Mesothelial cell of epicardium (in vitro differentiated cells): Measurements from ENCODE around the gene AHDC1. TPM values are rescaled to one million over a fixed set of nuclear protein-coding genes. Genes with fewer than 3 reads are reported as not detected.

Source experiments
- DNase-seq, 2 experiments: peaks; one replicate each; pipeline ENCODE4 v3.0.0; 2021; ENCODE audit warnings: low spot score in 2 of 2; ENCODE audit not compliant: unreplicated experiment in 2 of 2
- H3K27ac Mint-ChIP-seq: 2 replicates; pipeline ENCODE4 v1.8.0; 2021; ENCODE audit warnings: mixed read lengths
- H3K27me3 Mint-ChIP-seq: 2 replicates; pipeline ENCODE4 v1.8.0; 2021; ENCODE audit warnings: low read depth, mixed read lengths
- H3K36me3 Mint-ChIP-seq: 2 replicates; pipeline ENCODE4 v1.8.0; 2021; ENCODE audit warnings: mixed read lengths
- H3K4me1 Mint-ChIP-seq: 2 replicates; pipeline ENCODE4 v1.8.0; 2021; ENCODE audit warnings: mixed read lengths
- H3K4me3 Mint-ChIP-seq: 2 replicates; pipeline ENCODE4 v1.8.0; 2021; ENCODE audit warnings: mild to moderate bottlenecking, moderate library complexity, mixed read lengths
- H3K9me3 Mint-ChIP-seq: 2 replicates; pipeline ENCODE4 v1.8.0; 2021; ENCODE audit warnings: mixed read lengths
- CTCF ChIP-seq: fragments of 200-600 bp; sonication (generic); IDR thresholded peaks from one replicate; pipeline ENCODE4 v1.5.0; 2021; ENCODE audit warnings: antibody characterized with exemption; ENCODE audit not compliant: unreplicated experiment
- total RNA-seq: library from RNA; stranded (reverse); gene quantifications from 3 replicates; pipeline ENCODE4 v1.2.1, GENCODE V29; 2021

Gene AHDC1
- total RNA-seq, 1 donor from 2014 or later: 73.5 TPM

- Mint-ChIP-seq H3K9me3 (no peaks in the 10 kb centered on the region), H3K4me1 (peaks cover 11% of the 10 kb centered on the region), H3K4me3 (no peak overlapping the region), H3K36me3 (no peaks in the 10 kb centered on the region), H3K27ac (peak overlapping the region; percentile 74), H3K27me3 (no peaks in the 10 kb centered on the region)
- no peak for TF ChIP-seq CTCF
- DNase-seq: no peak
Measured at GRCh38 chr1:27589841-27590426, 14.0 kb downstream of the AHDC1 start.

GRCh38 chr1:27589441-27589840, 14.5 kb downstream of the AHDC1 start:
- no peaks in the 10 kb centered on the region for H3K27me3 Mint-ChIP-seq
- no peak overlapping the region for H3K4me3 Mint-ChIP-seq
- no peaks in the 10 kb centered on the region for H3K9me3 Mint-ChIP-seq
- TF ChIP-seq CTCF: no peak
- no peaks in the 10 kb centered on the region for H3K36me3 Mint-ChIP-seq
- DNase-seq: no peak
- peaks cover 11% of the 10 kb centered on the region for H3K4me1 Mint-ChIP-seq
- no peak overlapping the region for H3K27ac Mint-ChIP-seq

GRCh38 chr1:27588256-27589232, 15.4 kb downstream of the AHDC1 start:
- Mint-ChIP-seq H3K4me3 (no peak overlapping the region), H3K27ac (no peak overlapping the region), H3K4me1 (peaks cover 11% of the 10 kb centered on the region), H3K9me3 (no peaks in the 10 kb centered on the region), H3K36me3 (no peaks in the 10 kb centered on the region), H3K27me3 (no peaks in the 10 kb centered on the region)
- no peak for DNase-seq
- TF ChIP-seq CTCF: no peak

- DNase-seq: no peak
- TF ChIP-seq CTCF: no peak
- Mint-ChIP-seq H3K4me3 (no peak overlapping the region), H3K27me3 (no peaks in the 10 kb centered on the region), H3K9me3 (no peaks in the 10 kb centered on the region), H3K4me1 (peaks cover 6% of the 10 kb centered on the region), H3K36me3 (peaks cover 7% of the 10 kb centered on the region), H3K27ac (no peak overlapping the region)
Measured at GRCh38 chr1:27585684-27586083, 18.3 kb downstream of the AHDC1 start.

GRCh38 chr1:27584453-27584852, 19.5 kb downstream of the AHDC1 start:
- Mint-ChIP-seq H3K9me3 (no peaks in the 10 kb centered on the region), H3K36me3 (peaks cover 9% of the 10 kb centered on the region), H3K4me3 (no peak overlapping the region), H3K4me1 (no peaks in the 10 kb centered on the region), H3K27ac (no peak overlapping the region), H3K27me3 (no peaks in the 10 kb centered on the region)
- no peak for DNase-seq
- no peak for TF ChIP-seq CTCF
